SJSA1 (cell line): ENCODE results near the gene GPR65. TPM values are rescaled to one million over a fixed set of nuclear protein-coding genes. Genes with fewer than 3 reads are reported as not detected.

Experiments
- total RNA-seq: library from RNA; depleted of rRNA; stranded (reverse); fragments of >200 nt; shearing (Covaris generic); gene quantifications from 2 replicates; pipeline ENCODE4 v1.2.3, GENCODE V29; 2014; rRNA removed

Gene GPR65
- total RNA-seq, 1 experiment from 2014 or later, result 1.9 TPM

Other genes with a start within 250 kb of the GPR65 start
- gene GALC, start 12.0 kb upstream of the GPR65 start, total RNA-seq, result 22.3 and 25.8 TPM in 2 replicates